NCI-H2107 treated with DMSO at 0.1 percent for 48 hours (cell line): ENCODE measurements around the gene DGKQ.
"Not testable (repeated sequence)": the region's sequence is repeated elsewhere in the genome, so short reads cannot be mapped to it uniquely, and the experiment has no call there.

Source experiments
- DNase-seq: peaks from one replicate; lab custom pipeline; 2025; ENCODE audit not compliant: unreplicated experiment; lab: John Stamatoyannopoulos, UW

DGKQ gene

DNA sequence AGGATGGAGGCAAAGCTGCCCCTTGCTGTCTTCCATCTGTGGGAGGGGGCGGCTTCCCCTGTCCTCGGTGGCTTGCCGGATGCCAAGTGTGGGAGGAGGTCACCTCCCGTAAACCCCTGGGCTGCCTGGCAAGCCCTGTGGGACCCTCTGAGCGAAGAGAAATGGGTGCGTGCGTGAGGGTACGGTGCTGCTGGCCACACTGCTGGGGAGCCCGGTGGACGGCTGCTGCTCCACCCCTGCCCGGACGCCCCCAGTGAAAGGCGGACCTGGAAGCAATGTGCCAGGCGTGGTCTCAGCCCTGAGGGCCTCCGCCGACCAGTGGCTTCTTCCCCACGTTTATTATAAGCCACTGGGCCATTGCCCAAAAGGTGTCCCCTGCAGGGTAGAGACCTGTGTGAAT lies 8.9 kb upstream of the DGKQ start:
- DNase-seq: no peak

DNA sequence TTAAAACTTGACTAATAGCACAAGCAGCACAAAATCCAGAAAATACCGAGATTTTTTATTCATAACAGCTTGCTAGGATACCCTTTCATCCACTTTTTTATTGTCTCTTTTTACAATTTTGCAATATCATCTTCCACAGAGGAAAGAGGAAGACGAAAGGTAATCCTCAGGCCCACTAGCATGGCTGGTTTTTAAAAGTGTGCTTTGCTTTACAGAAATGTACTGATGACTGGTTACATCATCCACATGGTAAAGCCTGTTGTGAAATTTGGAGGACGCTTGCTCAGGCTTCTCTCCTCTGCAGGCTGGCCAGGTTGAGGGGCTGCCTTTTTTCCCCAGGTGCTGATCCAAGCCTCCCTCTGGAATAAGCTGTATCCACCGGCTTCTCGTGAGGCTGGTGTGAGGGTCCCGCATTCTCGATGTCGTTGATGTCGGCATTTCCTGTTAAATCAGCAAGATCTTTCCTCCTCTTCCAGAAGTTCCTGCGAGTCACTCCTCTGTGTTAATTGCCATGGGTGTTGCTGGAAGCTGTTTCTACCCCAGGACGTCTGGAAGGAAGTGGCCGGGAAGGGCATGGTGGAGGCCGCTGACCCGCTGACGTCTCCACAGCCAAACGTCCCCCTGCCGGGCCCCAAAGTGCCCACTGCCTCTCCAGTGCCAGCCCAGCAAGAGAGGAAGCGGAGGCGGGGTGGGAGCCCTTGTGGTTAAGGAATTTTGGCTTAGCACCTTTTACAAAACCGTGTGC lies 5.8 kb upstream of the DGKQ start:
- DNase-seq: no peak

DNA sequence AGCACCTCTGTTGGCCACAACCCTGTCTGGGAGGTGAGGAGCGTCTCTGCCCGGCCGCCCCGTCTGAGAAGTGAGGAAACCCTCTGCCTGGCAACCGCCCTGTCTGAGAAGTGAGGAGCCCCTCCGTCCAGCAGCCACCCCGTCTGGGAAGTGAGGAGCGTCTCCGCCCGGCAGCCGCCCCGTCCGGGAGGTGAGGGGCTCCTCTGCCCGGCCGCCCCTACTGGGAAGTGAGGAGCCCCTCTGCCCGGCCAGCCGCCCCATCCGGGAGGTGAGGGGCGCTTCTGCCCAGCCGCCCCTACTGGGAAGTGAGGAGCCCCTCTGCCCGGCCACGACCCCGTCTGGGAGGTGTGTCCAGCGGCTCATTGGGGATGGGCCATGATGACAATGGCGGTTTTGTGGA lies 2.6 kb upstream of the DGKQ start:
- DNase-seq: not testable (repeated sequence)

GRCh38 chr4:974668-975067 lies 1.3 kb upstream of the DGKQ start:
- no peak for DNase-seq

GRCh38 chr4:972651-973424 lies 531 bp downstream of the DGKQ start:
- DNase-seq: no peak

DNA sequence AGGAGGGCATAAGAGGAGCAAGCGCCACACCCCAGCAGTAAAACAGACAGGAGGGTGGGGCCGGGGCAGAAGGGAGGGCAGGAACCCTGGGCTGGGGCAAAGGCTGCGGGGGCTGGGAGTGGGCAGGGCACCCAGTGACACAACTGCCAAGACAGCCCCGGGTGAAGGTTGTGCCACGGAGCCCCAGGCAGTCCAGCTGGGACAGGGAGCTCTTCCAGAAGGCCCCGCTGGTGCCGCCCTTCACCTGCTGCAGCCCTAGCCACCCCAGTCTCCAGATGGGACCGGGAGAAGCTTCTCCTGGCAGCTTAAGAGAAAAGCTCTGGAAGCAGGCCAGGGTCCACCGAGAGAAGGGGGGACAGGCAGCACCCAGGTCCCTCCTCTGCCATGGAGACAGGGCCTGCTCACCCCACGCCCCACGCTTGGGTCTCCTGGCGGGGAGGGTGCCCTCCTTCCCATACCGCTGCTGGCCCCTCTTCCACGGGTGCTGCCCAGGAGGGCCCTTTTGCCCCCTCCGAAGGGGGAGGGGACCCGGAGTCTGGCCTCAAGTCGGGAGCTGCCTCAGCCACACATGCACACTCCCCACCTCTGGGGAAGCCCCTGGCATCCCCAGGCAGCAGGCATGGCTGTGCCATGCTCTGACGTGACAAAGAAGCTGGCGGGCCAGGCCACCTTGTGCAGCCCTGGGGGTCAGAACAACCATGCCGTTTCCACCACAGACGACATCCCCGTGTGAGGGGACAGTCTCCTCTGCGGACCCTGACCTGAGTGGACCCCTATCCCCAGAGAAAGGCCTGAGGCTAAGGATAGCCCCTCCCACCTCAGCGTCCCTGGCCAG lies 1.5 kb downstream of the DGKQ start:
- no peak for DNase-seq

DNA sequence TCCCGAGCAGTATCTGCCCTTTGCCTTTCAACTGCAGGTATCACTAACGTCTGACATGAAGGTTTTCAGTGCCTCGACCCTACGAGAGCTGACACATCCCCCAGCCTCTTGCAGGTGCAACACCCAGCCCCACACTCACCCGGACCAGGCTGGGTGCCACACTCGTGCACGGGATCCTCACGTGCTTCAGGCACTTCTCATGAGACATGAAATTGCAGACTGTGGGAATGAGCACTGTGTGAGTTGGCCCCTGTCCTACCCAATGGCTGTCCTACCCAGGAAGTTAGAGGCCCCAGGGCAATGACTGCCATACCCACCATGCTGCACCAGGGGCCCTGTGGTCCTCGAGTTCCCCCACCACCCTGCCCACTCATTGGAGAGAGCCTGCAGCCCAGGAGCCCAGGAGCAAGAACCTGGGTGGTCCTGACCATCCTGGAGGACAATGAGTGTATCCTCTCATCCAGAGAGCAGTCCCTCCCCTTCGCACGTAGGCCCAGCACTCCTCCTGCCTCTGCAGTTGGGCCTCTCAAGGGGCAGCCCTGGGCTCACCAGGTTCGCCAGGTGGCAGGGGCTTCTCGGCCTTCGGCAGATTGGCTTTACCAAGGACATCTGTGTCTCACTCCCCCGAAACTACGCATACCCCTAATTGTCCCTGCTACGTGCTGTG lies 2.4 kb downstream of the DGKQ start:
- DNase-seq: no peak

DNA sequence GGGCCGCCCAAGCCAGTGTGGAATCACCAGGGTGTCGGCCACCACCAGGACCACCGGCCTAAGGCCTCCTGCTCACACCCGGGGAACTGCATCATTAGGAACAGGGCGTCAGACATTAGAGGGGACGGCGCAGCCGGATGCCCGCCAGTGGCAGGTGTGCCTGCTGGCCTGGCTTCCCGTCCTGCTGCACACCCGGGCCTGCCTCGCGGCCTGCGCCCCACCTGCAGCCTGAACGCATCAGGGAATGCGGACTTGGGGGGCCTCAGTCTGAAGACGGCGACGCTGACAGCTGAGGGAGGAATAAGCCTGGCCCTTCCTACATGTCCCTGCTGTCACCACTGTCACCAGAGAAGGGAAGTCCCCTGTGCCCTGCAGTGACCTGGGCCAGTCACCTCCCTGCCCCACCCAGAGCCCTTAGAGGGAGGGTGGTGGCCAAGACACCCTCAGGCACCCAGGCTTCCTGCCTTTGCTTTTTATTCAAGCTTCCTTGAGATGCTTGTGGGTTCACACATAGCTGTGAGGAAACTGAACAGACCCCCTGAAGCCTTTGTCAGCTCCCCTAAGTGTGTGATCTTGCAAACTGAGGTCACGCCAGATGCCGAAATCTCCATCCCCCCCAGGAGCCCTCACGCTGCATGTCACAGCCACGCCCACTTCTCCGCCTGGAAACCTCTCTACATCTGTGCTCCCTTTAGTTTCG lies 3.2 kb downstream of the DGKQ start:
- no peak for DNase-seq

GRCh38 chr4:968621-969394 lies 4.6 kb downstream of the DGKQ start:
- DNase-seq: no peak

- DNase-seq: no peak
Measured at GRCh38 chr4:968221-968620, 5.1 kb downstream of the DGKQ start.

GRCh38 chr4:967113-968104 lies 6.0 kb downstream of the DGKQ start:
- no peak for DNase-seq

DNA sequence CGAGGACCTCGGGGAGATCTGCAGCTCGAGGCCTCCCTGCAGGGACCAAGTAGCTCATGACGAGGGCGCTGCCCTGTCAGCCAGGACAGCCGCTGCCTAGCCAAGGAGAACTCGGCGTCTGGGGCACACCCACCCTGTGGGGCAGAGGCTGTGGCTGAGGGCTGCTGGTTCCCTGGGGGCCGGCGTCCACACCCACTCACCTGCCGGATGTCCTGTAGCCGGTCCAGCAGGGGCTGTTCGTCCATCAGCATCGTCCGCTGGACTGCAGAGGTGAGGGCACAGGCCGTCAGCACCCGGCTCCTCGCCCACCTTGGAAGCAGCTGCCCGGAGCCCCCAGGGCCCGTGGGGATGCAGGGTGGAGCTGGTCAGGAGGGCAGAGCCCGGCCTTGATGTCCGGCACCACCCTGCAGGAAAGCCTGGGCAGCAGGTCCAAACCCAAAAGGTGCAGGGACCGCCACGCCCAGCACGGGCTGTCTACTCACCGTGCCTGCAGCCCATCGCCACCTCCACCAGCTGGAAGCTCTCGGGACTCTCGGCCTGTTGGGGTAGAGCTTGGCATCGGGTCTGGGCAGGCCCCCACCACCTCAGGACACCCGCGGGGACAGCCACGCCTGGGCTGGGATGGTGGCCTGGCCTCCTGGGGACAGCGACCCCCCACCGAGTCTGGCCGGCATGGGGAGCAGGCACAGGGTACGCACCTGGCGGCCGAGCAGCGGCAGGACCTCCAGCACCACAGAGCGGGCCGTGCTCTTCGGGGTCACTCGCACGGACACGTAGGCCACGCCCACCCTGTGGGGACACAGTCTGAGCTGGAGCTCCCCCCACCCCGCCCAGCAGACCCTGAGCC lies 6.9 kb downstream of the DGKQ start:
- no peak for DNase-seq

DNA sequence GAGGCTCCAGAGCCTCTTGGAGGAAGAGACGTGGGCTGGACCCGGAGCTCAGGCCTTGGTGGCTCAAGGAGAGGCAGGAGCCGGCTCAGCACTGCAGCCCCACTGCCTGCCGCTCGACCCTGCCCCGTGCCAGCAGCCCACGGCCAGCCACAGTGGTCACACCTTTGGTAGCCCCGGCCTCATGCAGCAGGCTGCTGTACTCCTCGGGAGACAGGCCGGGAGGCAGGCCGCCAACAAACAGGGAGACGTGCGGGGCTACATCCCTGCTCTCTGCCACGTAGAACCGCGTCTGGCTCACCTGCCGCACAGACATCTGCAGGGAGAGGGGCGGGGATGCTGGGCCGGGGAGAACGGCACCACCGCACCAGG lies 7.6 kb downstream of the DGKQ start:
- DNase-seq: no peak

DNA sequence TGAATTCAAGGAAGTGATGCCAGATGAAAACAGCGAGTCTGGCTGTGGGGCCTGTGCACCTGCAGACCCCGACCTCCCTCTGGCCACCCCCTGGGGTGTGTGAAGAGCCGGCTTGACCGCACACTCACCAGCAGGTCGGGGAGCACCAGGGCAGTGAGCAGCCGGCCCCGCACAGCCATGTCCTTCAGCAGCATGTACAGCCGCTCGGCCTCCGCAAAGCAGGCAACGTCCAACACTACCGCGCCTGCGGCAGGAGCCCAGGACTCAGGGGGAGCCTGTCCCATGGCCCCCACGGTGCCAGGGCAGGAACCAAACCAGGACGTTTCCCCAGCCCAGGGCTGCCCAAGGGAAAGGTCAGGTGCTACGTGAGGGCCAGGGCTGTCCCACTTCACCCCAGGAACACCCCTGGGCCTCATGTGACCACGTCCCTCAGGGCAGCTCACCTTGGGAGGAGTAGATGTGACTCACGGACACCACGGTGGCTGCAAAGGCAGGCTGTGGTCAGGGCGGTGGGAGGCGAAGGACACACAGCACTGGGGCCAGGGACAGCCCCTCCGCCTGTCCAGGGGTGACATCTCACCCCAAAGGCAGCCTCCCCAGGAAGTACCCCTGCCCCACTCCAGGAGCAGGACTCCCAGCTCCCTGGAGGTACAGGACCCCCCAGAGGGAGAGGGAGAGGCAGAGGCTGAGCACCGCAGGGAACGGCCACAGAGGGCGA lies 8.2 kb downstream of the DGKQ start:
- DNase-seq: no peak

DNA sequence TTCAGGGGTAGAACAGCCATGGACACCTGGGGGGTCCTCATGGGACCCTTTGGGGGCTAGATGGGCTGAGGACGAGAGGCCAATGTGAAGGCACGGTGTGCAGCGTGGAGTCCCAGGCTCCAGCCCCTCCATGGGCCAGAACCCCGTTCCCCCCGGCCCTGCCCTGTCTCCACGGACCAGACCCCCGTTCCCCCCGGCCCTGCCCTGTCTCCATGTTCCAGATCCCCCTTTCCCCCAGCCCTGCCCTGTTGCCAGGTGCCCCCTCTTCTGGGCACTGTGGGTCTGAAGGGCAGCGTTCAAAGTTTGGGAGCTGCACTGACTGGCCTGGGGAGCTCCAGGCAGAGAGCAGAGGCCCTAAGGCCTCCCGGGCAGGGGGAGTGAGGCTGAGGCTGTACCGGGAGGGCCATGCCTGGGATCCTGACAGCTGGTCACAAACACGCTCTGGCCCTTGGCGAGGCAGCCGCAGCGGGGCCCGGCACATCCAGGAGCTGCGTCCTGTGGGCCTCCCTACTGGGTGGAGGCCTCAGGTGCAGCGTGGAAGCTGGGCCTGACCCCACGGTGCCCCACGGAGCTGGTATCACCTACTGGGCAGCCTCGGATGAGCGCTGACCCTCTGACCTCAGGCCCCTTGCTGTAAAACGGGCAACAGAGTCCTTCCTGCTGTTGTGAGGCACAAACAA lies 8.9 kb downstream of the DGKQ start:
- DNase-seq: no peak
